Liver (tissue), 9 donors: ENCODE measurements around the gene AATK. TPM values are rescaled to one million over a fixed set of nuclear protein-coding genes. Genes with fewer than 3 reads are reported as not detected.

Experiments used
- DNase-seq: peaks from one replicate; pipeline ENCODE4 v3.0.0-alpha.2; 2017; ENCODE audit warnings: low spot score
- H3K27ac ChIP-seq, 2 donors: one replicate each; pipeline ENCODE4 v1.7.0; 2013; ENCODE audit warnings: inconsistent platforms in 2 of 2, low read length in 2 of 2, control low read depth in 1 of 2, low read depth in 1 of 2, mild to moderate bottlenecking in 1 of 2
- H3K27me3 ChIP-seq, 4 donors: one replicate each; pipeline versions ENCODE4 v1.6.1 to v1.7.0; 2013; ENCODE audit warnings: low read length in 3 of 4, inconsistent platforms in 1 of 4, mild to moderate bottlenecking in 1 of 4, moderate library complexity in 1 of 4; ENCODE audit not compliant: control insufficient read depth in 4 of 4, insufficient read depth in 4 of 4
- H3K36me3 ChIP-seq, 4 donors: one replicate each; pipeline versions ENCODE4 v1.6.1 to v1.7.0; 2013; ENCODE audit warnings: low read length in 3 of 4, mild to moderate bottlenecking in 3 of 4, low read depth in 1 of 4, moderate library complexity in 1 of 4; ENCODE audit not compliant: control insufficient read depth in 4 of 4, insufficient read depth in 3 of 4
- H3K4me1 ChIP-seq, 4 donors: one replicate each; pipeline versions ENCODE4 v1.6.1 to v1.7.0; 2013; ENCODE audit warnings: low read length in 3 of 4, mild to moderate bottlenecking in 3 of 4, moderate library complexity in 1 of 4; ENCODE audit not compliant: control insufficient read depth in 4 of 4, insufficient read depth in 4 of 4
- H3K4me3 ChIP-seq, 3 donors: one replicate each; pipeline versions ENCODE4 v1.6.1 to v1.7.0; 2013; ENCODE audit warnings: low read length in 3 of 3, control low read depth in 1 of 3, low read depth in 1 of 3, mild to moderate bottlenecking in 1 of 3
- H3K9ac ChIP-seq, 2 donors: one replicate each; pipeline ENCODE4 v1.7.0; 2013; ENCODE audit warnings: low read length in 2 of 2, mild to moderate bottlenecking in 2 of 2, moderate library complexity in 2 of 2, control low read depth in 1 of 2, low read depth in 1 of 2
- H3K9me3 ChIP-seq, 4 donors: one replicate each; pipeline versions ENCODE4 v1.6.1 to v1.7.0; 2013; ENCODE audit warnings: low read length in 3 of 4; ENCODE audit not compliant: control insufficient read depth in 4 of 4
- EGR1 ChIP-seq, 2 donors: IDR thresholded peaks; 2 replicates each; pipeline ENCODE4 v1.6.1; 2016 to 2018; ENCODE audit warnings: antibody characterized with exemption in 2 of 2, low read depth in 2 of 2
- FOXA1 ChIP-seq: IDR thresholded peaks from 2 replicates; pipeline ENCODE4 v1.6.1; 2016; ENCODE audit warnings: antibody characterized with exemption
- FOXA2 ChIP-seq: IDR thresholded peaks from 2 replicates; pipeline ENCODE4 v1.6.1; 2016; ENCODE audit warnings: antibody characterized with exemption
- GABPA ChIP-seq, 2 donors: IDR thresholded peaks in 1 of 2; conservative IDR thresholded peaks in 1 of 2; 2 replicates each; pipeline ENCODE4 v1.6.1; 2016; ENCODE audit warnings: antibody characterized with exemption in 2 of 2, mild to moderate bottlenecking in 1 of 2, moderate library complexity in 1 of 2
- HNF4A ChIP-seq, 2 donors: conservative IDR thresholded peaks; 2 replicates each; pipeline ENCODE4 v1.6.1; 2016; ENCODE audit warnings: antibody characterized with exemption in 2 of 2, mild to moderate bottlenecking in 2 of 2
- HNF4G ChIP-seq: IDR thresholded peaks from 2 replicates; pipeline ENCODE4 v1.6.1; 2016; ENCODE audit warnings: antibody characterized with exemption
- JUND ChIP-seq, 2 donors: IDR thresholded peaks; 2 replicates each; pipeline ENCODE4 v1.6.1; 2016; ENCODE audit warnings: antibody characterized with exemption in 2 of 2
- NR2F2 ChIP-seq: IDR thresholded peaks from 2 replicates; pipeline ENCODE4 v1.6.1; 2016; ENCODE audit warnings: antibody characterized with exemption
- RAD21 ChIP-seq, 2 donors: IDR thresholded peaks; 2 replicates each; pipeline ENCODE4 v1.6.1; 2016; ENCODE audit warnings: antibody characterized with exemption in 2 of 2, mild to moderate bottlenecking in 2 of 2
- RXRA ChIP-seq, 2 donors: IDR thresholded peaks; 2 replicates each; pipeline ENCODE4 v1.6.1; 2017 to 2018; ENCODE audit warnings: antibody characterized with exemption in 2 of 2, mild to moderate bottlenecking in 1 of 2
- SP1 ChIP-seq: IDR thresholded peaks from 2 replicates; pipeline ENCODE4 v1.6.1; 2018; ENCODE audit warnings: antibody characterized with exemption, mild to moderate bottlenecking
- TAF1 ChIP-seq: conservative IDR thresholded peaks from 2 replicates; pipeline ENCODE4 v1.6.1; 2016; ENCODE audit warnings: antibody characterized with exemption, mild to moderate bottlenecking
- YY1 ChIP-seq: IDR thresholded peaks from 2 replicates; pipeline ENCODE4 v1.6.1; 2016; ENCODE audit warnings: antibody characterized with exemption, mild to moderate bottlenecking
- WGBS: extraction: QIAGEN DNeasy Blood & Tissue Kit; methylation state at CpG from one replicate; pipeline ENCODE4 v1.1.7; 2013; 5-methylcytosine and 5-hydroxymethylcytosine counted together
- polyA plus RNA-seq, 2 donors: library from polyadenylated mRNA; stranded (reverse) in 1 of 2; unstranded in 1 of 2; fragments of 200-250 nt in 1 of 2; fragments of >200 nt in 1 of 2; fragmentation: Nextera tagmentation in 1 of 2; extraction: Ambion mirVana in 1 of 2; gene quantifications; one replicate each; pipeline versions ENCODE4 v1.2.1 to v1.2.3, GENCODE V29; 2013 to 2015
- total RNA-seq, 2 donors: library from RNA; depleted of rRNA; stranded (reverse); fragments of >200 nt; gene quantifications; one replicate each; pipeline ENCODE4 v1.2.3, GENCODE V29; 2014
- TF ChIP-seq, protein P1 (sequence below): IDR thresholded peaks from 2 replicates; pipeline ENCODE4 v1.6.1; 2016; ENCODE audit warnings: antibody characterized with exemption, mild to moderate bottlenecking
- TF ChIP-seq, protein P2 (sequence below): IDR thresholded peaks from 2 replicates; pipeline ENCODE4 v1.6.1; 2016; ENCODE audit warnings: antibody characterized with exemption
- TF ChIP-seq, protein P3 (sequence below): IDR thresholded peaks from 2 replicates; pipeline ENCODE4 v1.6.1; 2016; ENCODE audit warnings: antibody characterized with exemption
- TF ChIP-seq, protein P4 (sequence below): fragments of 150-350 bp; IDR thresholded peaks from 2 replicates; pipeline ENCODE4 v1.5.1; 2017; ENCODE audit warnings: improper control_type of control experiment, low read depth, low read length; ENCODE audit not compliant: missing input control
- TF ChIP-seq, protein P5 (sequence below): IDR thresholded peaks from 2 replicates; pipeline ENCODE4 v1.6.1; 2016; ENCODE audit warnings: antibody characterized with exemption
- donor health status: healthy.
- donor health status: healthy.
- donor health status: healthy.
- donor health status: healthy.
- donor health status: healthy.

AATK gene
- total and polyA plus RNA-seq, 4 donors: 0.24 to 2.3 (median 0.62) TPM

- no peaks in the 10 kb centered on the region for H3K27me3 ChIP-seq
- no peak overlapping the region for H3K4me3 ChIP-seq
- H3K4me1 ChIP-seq: peaks cover 11 to 73% (median 48%) of the 10 kb centered on the region in 4 donors
- H3K9me3 ChIP-seq: no peaks in the 10 kb centered on the region
- DNase-seq: no peak
- H3K36me3 ChIP-seq: peaks cover 0 to 2% (median 1%) of the 10 kb centered on the region in 4 donors
- no peak overlapping the region for H3K9ac ChIP-seq
- no peak for TF ChIP-seq RXRA (IDR thresholded peaks at IDR 0.05)
- TF ChIP-seq, protein P1, sequence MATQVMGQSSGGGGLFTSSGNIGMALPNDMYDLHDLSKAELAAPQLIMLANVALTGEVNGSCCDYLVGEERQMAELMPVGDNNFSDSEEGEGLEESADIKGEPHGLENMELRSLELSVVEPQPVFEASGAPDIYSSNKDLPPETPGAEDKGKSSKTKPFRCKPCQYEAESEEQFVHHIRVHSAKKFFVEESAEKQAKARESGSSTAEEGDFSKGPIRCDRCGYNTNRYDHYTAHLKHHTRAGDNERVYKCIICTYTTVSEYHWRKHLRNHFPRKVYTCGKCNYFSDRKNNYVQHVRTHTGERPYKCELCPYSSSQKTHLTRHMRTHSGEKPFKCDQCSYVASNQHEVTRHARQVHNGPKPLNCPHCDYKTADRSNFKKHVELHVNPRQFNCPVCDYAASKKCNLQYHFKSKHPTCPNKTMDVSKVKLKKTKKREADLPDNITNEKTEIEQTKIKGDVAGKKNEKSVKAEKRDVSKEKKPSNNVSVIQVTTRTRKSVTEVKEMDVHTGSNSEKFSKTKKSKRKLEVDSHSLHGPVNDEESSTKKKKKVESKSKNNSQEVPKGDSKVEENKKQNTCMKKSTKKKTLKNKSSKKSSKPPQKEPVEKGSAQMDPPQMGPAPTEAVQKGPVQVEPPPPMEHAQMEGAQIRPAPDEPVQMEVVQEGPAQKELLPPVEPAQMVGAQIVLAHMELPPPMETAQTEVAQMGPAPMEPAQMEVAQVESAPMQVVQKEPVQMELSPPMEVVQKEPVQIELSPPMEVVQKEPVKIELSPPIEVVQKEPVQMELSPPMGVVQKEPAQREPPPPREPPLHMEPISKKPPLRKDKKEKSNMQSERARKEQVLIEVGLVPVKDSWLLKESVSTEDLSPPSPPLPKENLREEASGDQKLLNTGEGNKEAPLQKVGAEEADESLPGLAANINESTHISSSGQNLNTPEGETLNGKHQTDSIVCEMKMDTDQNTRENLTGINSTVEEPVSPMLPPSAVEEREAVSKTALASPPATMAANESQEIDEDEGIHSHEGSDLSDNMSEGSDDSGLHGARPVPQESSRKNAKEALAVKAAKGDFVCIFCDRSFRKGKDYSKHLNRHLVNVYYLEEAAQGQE: no peak
- TF ChIP-seq GABPA (IDR thresholded peaks at IDR 0.05 in 1 of 2, conservative IDR thresholded peaks at IDR 0.05 in 1 of 2): no peak
- TF ChIP-seq NR2F2: no peak
- TF ChIP-seq FOXA1: no peak
- TF ChIP-seq, protein P2, sequence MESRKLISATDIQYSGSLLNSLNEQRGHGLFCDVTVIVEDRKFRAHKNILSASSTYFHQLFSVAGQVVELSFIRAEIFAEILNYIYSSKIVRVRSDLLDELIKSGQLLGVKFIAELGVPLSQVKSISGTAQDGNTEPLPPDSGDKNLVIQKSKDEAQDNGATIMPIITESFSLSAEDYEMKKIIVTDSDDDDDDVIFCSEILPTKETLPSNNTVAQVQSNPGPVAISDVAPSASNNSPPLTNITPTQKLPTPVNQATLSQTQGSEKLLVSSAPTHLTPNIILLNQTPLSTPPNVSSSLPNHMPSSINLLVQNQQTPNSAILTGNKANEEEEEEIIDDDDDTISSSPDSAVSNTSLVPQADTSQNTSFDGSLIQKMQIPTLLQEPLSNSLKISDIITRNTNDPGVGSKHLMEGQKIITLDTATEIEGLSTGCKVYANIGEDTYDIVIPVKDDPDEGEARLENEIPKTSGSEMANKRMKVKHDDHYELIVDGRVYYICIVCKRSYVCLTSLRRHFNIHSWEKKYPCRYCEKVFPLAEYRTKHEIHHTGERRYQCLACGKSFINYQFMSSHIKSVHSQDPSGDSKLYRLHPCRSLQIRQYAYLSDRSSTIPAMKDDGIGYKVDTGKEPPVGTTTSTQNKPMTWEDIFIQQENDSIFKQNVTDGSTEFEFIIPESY: no peak
- TF ChIP-seq SP1: no peak
- TF ChIP-seq HNF4G: no peak
- TF ChIP-seq JUND (IDR thresholded peaks at IDR 0.05): no peak
- 89% methylated on average over 21 of the region's 21 CpGs for WGBS
- peak overlapping the region; percentile 65 to 92 for H3K27ac ChIP-seq
Observed at GRCh38 chr17:81093619-81094508, 72.2 kb downstream of the AATK start.

GRCh38 chr17:81092518-81093095 lies 73.4 kb downstream of the AATK start:
- H3K36me3 ChIP-seq: peaks cover 2 to 11% (median 8%) of the 10 kb centered on the region in 4 donors
- DNase-seq: no peak
- peaks cover 10 to 65% (median 42%) of the 10 kb centered on the region in 4 donors for H3K4me1 ChIP-seq
- H3K4me3 ChIP-seq: no peak overlapping the region
- H3K27ac ChIP-seq: no peak overlapping the region
- H3K27me3 ChIP-seq: no peaks in the 10 kb centered on the region
- no peak overlapping the region for H3K9ac ChIP-seq
- WGBS: 92% methylated on average over 24 of the region's 24 CpGs
- no peaks in the 10 kb centered on the region for H3K9me3 ChIP-seq
- TF ChIP-seq, protein P3, sequence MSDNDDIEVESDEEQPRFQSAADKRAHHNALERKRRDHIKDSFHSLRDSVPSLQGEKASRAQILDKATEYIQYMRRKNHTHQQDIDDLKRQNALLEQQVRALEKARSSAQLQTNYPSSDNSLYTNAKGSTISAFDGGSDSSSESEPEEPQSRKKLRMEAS: no peak
- no peak for TF ChIP-seq FOXA1
- TF ChIP-seq SP1: no peak
- TF ChIP-seq NR2F2: no peak
- no peak for TF ChIP-seq RAD21 (IDR thresholded peaks at IDR 0.05)
- TF ChIP-seq, protein P1: no peak
- TF ChIP-seq, protein P4, sequence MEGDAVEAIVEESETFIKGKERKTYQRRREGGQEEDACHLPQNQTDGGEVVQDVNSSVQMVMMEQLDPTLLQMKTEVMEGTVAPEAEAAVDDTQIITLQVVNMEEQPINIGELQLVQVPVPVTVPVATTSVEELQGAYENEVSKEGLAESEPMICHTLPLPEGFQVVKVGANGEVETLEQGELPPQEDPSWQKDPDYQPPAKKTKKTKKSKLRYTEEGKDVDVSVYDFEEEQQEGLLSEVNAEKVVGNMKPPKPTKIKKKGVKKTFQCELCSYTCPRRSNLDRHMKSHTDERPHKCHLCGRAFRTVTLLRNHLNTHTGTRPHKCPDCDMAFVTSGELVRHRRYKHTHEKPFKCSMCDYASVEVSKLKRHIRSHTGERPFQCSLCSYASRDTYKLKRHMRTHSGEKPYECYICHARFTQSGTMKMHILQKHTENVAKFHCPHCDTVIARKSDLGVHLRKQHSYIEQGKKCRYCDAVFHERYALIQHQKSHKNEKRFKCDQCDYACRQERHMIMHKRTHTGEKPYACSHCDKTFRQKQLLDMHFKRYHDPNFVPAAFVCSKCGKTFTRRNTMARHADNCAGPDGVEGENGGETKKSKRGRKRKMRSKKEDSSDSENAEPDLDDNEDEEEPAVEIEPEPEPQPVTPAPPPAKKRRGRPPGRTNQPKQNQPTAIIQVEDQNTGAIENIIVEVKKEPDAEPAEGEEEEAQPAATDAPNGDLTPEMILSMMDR: no peak
- TF ChIP-seq HNF4A (conservative IDR thresholded peaks at IDR 0.05): no peak
- no peak for TF ChIP-seq HNF4G
- TF ChIP-seq, protein P5, sequence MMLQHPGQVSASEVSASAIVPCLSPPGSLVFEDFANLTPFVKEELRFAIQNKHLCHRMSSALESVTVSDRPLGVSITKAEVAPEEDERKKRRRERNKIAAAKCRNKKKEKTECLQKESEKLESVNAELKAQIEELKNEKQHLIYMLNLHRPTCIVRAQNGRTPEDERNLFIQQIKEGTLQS: no peak
- no peak for TF ChIP-seq JUND (IDR thresholded peaks at IDR 0.05)
- no peak for TF ChIP-seq TAF1
- TF ChIP-seq FOXA2: no peak
- TF ChIP-seq GABPA (IDR thresholded peaks at IDR 0.05 in 1 of 2, conservative IDR thresholded peaks at IDR 0.05 in 1 of 2): no peak
- TF ChIP-seq YY1: no peak
- no peak for TF ChIP-seq RXRA (IDR thresholded peaks at IDR 0.05)
- no peak for TF ChIP-seq EGR1 (IDR thresholded peaks at IDR 0.05; ENCODE audit: low read depth in 2 of 2)
